ENCODE data around the gene PODN.

DNA sequence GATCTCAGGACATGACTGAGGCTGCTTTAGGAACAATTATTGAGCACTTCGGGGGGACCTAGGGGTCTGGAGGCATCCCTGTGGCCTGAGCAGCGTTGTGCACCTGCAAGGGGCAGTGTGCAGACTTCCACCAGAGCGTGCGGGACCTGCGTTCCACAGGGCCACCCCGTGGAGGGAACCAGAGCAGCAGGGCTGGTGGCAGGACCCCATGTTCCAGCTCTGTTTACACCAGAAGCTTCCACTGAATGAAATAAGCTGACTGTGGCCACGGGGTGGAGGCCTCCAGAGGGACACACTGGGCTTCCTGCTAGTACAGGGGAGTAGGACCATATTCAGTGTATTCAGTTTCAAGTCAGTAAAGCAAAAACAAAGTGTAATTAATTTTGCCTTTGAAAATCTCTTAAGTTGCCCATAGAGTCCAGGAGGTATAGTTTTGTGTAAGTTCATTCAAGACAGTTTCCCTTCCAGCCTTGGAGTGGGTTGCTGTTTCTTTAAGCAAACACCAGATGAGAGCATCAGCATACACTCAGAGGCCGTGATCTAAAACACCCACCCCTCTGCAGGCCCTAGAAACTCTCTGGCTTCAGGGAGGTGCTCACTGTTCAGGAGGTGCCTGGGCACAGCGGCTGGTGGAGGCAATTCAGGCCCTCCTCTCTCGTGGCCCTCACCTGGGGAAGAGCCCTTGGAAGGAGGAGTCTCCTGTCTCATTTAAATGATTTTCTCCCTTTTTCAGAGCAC, 63.8 kb downstream of the PODN start:
- TF ChIP-seq CTCF (IDR thresholded peaks at IDR 0.05) (no peak), POLR2A (IDR thresholded peaks at IDR 0.05) (no peak)

Data from body of pancreas (tissue), 4 donors.